Measurements from ENCODE around the gene VAV2.

VAV2 gene

DNA sequence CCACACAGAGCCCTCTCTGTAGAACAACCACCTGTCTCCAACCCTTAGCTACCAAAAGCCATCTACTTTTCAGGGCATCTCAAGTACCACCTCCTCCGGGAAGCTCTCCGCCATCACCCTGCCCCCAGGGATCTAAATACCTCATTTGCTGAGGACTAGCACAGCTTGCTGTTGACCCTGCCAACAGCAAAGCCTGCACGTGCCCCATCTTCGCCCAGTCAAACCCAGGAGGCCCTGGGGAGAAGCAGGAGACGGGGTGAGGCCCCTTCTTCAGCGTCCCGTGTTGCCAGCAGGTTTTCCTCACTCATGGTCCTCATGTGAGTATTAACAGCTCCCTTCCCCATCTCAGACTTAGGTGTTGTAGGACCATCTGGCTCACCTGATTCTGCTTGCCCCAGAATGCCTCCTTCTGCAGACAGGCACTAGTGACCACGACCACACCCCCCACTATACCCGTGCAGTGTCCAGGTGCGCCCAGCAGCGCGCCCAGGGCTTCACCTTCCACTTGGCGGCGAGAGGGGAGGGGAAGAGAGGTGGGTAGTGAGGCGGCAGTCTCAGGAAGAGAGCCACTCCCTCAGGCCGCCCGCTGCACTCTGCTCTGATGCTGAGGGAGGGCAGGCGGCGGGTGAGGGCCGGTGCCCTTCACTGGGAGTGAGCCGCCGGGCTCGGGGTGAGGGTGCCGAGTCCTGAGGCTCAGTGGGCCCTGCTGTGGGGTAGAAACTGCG is 11.1 kb downstream of the VAV2 start:
- in situ Hi-C loops (cut with HindIII; ENCODE audit: low sequenced_read_pairs), result no loop called here
- no peak overlapping the region for H3K4me3 ChIP-seq (ENCODE audit: low read depth, low read length)
- TF ChIP-seq, protein P1, sequence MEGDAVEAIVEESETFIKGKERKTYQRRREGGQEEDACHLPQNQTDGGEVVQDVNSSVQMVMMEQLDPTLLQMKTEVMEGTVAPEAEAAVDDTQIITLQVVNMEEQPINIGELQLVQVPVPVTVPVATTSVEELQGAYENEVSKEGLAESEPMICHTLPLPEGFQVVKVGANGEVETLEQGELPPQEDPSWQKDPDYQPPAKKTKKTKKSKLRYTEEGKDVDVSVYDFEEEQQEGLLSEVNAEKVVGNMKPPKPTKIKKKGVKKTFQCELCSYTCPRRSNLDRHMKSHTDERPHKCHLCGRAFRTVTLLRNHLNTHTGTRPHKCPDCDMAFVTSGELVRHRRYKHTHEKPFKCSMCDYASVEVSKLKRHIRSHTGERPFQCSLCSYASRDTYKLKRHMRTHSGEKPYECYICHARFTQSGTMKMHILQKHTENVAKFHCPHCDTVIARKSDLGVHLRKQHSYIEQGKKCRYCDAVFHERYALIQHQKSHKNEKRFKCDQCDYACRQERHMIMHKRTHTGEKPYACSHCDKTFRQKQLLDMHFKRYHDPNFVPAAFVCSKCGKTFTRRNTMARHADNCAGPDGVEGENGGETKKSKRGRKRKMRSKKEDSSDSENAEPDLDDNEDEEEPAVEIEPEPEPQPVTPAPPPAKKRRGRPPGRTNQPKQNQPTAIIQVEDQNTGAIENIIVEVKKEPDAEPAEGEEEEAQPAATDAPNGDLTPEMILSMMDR (IDR thresholded peaks at IDR 0.05; ENCODE audit: low read depth, low read length, missing control alignments), result no peak
- DNase-seq (ENCODE audit: low read depth), result no peak

DNA sequence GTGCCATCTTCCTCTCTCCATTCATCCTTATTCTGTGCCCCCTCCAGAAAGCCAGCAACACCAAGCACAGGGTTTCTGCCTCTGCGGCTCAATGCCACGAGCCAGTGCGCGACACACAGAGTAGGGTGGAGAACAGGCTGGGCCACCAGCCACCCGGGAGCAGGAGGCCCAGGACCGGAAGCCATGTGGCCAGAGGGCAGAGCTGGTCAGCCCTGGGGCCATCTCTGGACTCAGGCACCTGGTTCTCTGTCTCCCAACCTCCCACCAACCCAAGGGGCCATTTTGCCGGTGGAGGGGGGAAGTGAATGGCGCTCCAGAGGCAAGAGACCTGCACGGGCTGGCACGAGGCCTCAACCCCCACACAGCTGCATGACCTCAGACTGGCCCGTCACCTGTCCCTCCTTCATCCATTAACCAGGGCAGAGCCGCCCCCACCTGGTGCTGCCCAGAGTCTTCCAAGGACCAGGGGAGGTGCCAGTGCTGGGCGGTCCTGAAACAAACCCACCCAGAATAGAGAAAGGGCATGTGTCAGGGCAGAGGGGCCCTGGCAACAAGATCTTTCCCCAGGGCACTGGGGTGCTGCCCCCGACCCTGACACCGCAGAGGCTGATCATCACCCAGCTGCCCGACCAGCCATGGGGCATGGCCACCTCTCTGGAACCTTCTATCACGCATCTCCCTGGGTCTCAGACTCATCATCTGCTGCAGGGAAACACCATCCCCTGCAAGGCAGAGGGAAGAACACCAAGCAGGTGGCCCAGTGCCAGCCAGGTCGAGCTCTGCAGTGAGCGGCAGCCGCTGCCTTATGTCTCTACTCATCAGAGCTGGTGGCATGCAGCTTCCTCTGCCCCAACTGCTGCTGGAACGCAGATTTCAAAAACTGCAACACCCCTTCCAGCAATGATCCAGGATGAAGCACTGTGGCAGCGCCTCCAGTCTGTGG is 11.9 kb downstream of the VAV2 start:
- no peak for DNase-seq (ENCODE audit: low read depth)
- H3K4me3 ChIP-seq (ENCODE audit: low read depth, low read length), result no peak overlapping the region
- in situ Hi-C loops (cut with HindIII; ENCODE audit: low sequenced_read_pairs), result no loop called here
- TF ChIP-seq, protein P1 (IDR thresholded peaks at IDR 0.05; ENCODE audit: low read depth, low read length, missing control alignments), result no peak

DNA sequence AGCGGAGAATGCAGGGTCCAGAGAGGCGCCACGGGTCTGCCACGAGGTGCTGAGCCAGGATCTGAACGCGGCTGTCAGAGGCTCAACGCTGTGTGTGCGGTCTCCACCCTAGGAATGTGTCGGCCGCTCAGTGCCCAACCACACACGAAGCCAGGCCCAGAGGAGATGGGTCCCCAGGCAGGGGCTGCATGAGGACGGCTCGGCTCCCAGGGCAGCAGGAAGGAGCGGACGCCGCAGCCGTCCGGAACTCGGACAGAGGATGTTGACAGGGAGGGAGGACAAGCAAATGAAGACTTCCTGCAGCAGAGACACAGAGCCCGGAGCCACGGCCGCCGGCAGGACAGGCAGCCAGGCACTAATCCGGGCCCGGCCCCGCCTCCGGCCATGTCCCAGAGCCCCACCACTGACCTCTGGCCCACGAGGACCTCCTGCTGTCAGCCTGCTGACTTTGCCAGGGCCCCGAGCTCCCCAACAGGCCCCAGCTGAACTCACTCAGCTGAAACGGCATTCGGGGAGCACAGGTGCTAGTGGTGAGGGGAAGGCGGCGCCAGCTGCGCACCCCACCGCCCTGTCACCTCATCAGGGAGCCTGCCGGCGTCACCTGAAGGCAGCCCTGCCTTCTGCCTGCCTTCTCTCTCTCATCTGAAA is 12.7 kb downstream of the VAV2 start:
- DNase-seq (ENCODE audit: low read depth), result no peak
- H3K4me3 ChIP-seq (ENCODE audit: low read depth, low read length), result no peak overlapping the region
- in situ Hi-C loops (cut with HindIII; ENCODE audit: low sequenced_read_pairs), result no loop called here
- TF ChIP-seq, protein P1 (IDR thresholded peaks at IDR 0.05; ENCODE audit: low read depth, low read length, missing control alignments), result no peak

DNA sequence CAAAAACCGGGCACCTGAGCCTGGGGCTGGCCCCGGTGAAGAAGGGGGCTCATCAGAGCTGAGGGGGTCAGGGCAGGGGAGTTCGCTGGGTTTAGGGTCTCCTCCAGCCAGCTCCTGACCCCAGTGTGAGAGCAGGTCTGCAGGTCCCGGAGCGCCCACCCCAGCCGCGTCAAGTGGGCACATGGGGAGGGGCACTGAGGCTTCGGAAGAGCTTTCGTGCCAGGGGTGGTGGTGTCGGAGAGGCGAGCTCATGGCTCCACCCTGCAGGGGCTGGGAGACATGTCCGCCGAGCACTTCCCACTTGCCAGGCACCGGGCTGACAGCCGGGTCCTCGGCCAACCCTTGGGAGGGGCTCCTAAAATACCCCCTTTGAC is 13.2 kb downstream of the VAV2 start:
- in situ Hi-C loops (cut with HindIII; ENCODE audit: low sequenced_read_pairs), result no loop called here
- no peak for DNase-seq (ENCODE audit: low read depth)
- TF ChIP-seq, protein P1 (IDR thresholded peaks at IDR 0.05; ENCODE audit: low read depth, low read length, missing control alignments), result no peak
- H3K4me3 ChIP-seq (ENCODE audit: low read depth, low read length), result no peak overlapping the region

DNA sequence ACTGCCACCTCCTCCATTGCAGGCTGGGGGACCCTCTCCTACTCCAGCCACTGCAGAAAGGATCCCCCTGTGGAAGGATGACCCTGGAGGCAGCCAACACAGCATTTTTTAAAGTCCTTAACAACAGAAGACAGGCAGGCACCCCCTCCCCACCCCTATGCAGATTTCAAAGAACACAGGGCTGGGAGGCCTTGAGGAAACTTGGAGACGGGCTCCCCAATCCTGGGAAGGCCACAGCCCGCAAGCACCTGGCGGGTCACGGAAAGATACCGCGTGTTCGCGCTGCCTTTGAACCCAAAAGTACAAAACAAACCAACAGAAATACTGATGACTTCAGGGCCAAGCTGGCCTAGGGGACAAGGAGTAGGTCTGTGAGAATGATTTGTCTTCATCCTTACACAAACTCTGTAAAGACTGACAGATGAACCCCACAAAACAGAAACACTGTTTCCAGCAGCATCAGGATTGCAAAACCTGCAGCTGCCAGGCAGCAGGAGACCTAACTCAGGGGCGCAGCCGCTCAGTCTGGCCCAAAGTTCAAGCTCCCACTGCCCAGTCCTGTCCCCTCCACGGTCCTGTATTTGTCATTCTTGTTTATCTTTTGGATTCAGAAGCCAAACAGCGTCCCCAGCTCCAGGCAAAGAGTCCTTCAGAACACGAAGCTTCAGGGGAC is 13.8 kb downstream of the VAV2 start:
- TF ChIP-seq, protein P1 (IDR thresholded peaks at IDR 0.05; ENCODE audit: low read depth, low read length, missing control alignments), result no peak
- DNase-seq (ENCODE audit: low read depth), result no peak
- no peak overlapping the region for H3K4me3 ChIP-seq (ENCODE audit: low read depth, low read length)
- in situ Hi-C loops (cut with HindIII; ENCODE audit: low sequenced_read_pairs), result no loop called here

Data from astrocyte of the cerebellum (primary cell).